Suprapubic skin (tissue), 4 donors: ENCODE data around the gene ZNF555.

Experiments used
- CTCF ChIP-seq, 2 donors: fragments of 200-600 bp in 1 of 2; fragments of 450-650 bp in 1 of 2; sonication (generic) in 1 of 2; IDR thresholded peaks; one replicate each; pipeline ENCODE4 v1.5.1; 2016 to 2019; ENCODE audit warnings: antibody characterized with exemption in 2 of 2, mild to moderate bottlenecking in 1 of 2, moderate library complexity in 1 of 2
- POLR2A ChIP-seq, 2 donors: fragments of 450-650 bp; IDR thresholded peaks; one replicate each; pipeline ENCODE4 v1.6.1; 2017; ENCODE audit warnings: antibody characterized with exemption in 2 of 2, mild to moderate bottlenecking in 2 of 2, moderate library complexity in 2 of 2
- POLR2AphosphoS5 ChIP-seq, 3 donors: sonication (generic); formaldehyde crosslinking; IDR thresholded peaks; one replicate each; pipeline ENCODE4 v1.6.1; 2017; ENCODE audit warnings: antibody characterized with exemption in 3 of 3

GRCh38 chr19:2877398-2878331 is 36.4 kb downstream of the ZNF555 start:
- TF ChIP-seq CTCF (IDR thresholded peaks at IDR 0.05): no peak
- no peak for TF ChIP-seq POLR2A (IDR thresholded peaks at IDR 0.05)
- TF ChIP-seq POLR2AphosphoS5 (IDR thresholded peaks at IDR 0.05): no peak
